ENCODE data around the gene RBM42.

The RBM42 gene

GRCh38 chr19:35621708-35622107 is 7.1 kb upstream of the RBM42 start:
- DNase-seq, result no peak

- no peak for DNase-seq
These were observed 6.1 kb upstream of the RBM42 start for GRCh38 chr19:35622750-35623149.

- DNase-seq, result no peak
These were observed 5.4 kb upstream of the RBM42 start for GRCh38 chr19:35623327-35624010.

GRCh38 chr19:35628264-35628564 is 622 bp upstream of the RBM42 start:
- no peak for DNase-seq

GRCh38 chr19:35629332-35629633 is 447 bp downstream of the RBM42 start:
- DNase-seq, result no peak

GRCh38 chr19:35633727-35634440 is 5.0 kb downstream of the RBM42 start:
- no peak for DNase-seq

GRCh38 chr19:35636651-35637050 is 7.8 kb downstream of the RBM42 start:
- no peak for DNase-seq

- DNase-seq, result no peak
These were observed 8.3 kb downstream of the RBM42 start for GRCh38 chr19:35637165-35637564.

GRCh38 chr19:35639321-35639639 is 10.4 kb downstream of the RBM42 start:
- no peak for DNase-seq

- no peak for DNase-seq
These were observed 11.0 kb downstream of the RBM42 start for GRCh38 chr19:35639863-35640262.

- peak; percentile 51 for DNase-seq
These were observed 12.8 kb downstream of the RBM42 start, which contains the start of gene ETV2 for GRCh38 chr19:35641515-35642151. Gene ETV2, plus strand, starts transcription at chr19:35641745. Its CDS starts 716 bp downstream, at chr19:35642461.

GRCh38 chr19:35642312-35642711 is 13.5 kb downstream of the RBM42 start:
- DNase-seq, result no peak

GRCh38 chr19:35642798-35643254 is 14.0 kb downstream of the RBM42 start:
- DNase-seq, result no peak

- DNase-seq, result peak; percentile 85
These were observed 14.7 kb downstream of the RBM42 start for GRCh38 chr19:35643255-35644205.

GRCh38 chr19:35644206-35644986 is 15.6 kb downstream of the RBM42 start:
- DNase-seq, result peak; percentile 98

- peak; percentile 93 for DNase-seq
These were observed 16.3 kb downstream of the RBM42 start for GRCh38 chr19:35644987-35645679.

- no peak for DNase-seq
These were observed 17.1 kb downstream of the RBM42 start for GRCh38 chr19:35645680-35646511.

GRCh38 chr19:35648017-35648961 is 19.5 kb downstream of the RBM42 start, which contains the start of gene COX6B1:
Gene COX6B1, plus strand, starts transcription at chr19:35648323. Its CDS starts 2,921 bp downstream, at chr19:35651244.
- DNase-seq, result peak; percentile 95

- DNase-seq, result no peak
These were observed 21.7 kb downstream of the RBM42 start for GRCh38 chr19:35650581-35650980.
